Neuronal stem cell (in vitro differentiated cells): ENCODE measurements around the gene PLA2G2E.

Experiments used
- DNase-seq: peaks from one replicate; pipeline ENCODE4 v3.0.0-alpha.2; 2013; ENCODE audit warnings: low spot score
- H2AFZ ChIP-seq: one replicate; pipeline ENCODE4 v1.6.1; 2013; ENCODE audit warnings: mild to moderate bottlenecking, low read length, inconsistent platforms
- H2AK5ac ChIP-seq: 2 replicates; pipeline ENCODE4 v1.6.1; 2013; ENCODE audit warnings: low read depth, mild to moderate bottlenecking, inconsistent platforms, low read length, moderate library complexity, mixed read lengths
- H2BK120ac ChIP-seq: 2 replicates; pipeline ENCODE4 v1.6.1; 2013; ENCODE audit warnings: low read depth, mild to moderate bottlenecking, inconsistent platforms, low read length, moderate library complexity, mixed read lengths
- H2BK12ac ChIP-seq: one replicate; pipeline ENCODE4 v1.6.1; 2013; ENCODE audit warnings: low read length, inconsistent platforms
- H2BK15ac ChIP-seq: 2 replicates; pipeline ENCODE4 v1.6.1; 2013; ENCODE audit warnings: mild to moderate bottlenecking, low read length, inconsistent platforms, mixed read lengths
- H2BK5ac ChIP-seq: one replicate; pipeline ENCODE4 v1.6.1; 2013; ENCODE audit warnings: inconsistent platforms, mild to moderate bottlenecking, low read length, moderate library complexity
- H3K14ac ChIP-seq: one replicate; pipeline ENCODE4 v1.6.1; 2013; ENCODE audit warnings: low read length, inconsistent platforms
- H3K18ac ChIP-seq: 2 replicates; pipeline ENCODE4 v1.6.1; 2013; ENCODE audit warnings: low read length, inconsistent platforms
- H3K23ac ChIP-seq: 2 replicates; pipeline ENCODE4 v1.6.1; 2013; ENCODE audit warnings: low read depth, mild to moderate bottlenecking, mixed read lengths, low read length, inconsistent platforms; ENCODE audit not compliant: poor library complexity
- H3K27ac ChIP-seq: replicated peaks from 3 replicates; pipeline ENCODE4 v1.5.1; 2013; ENCODE audit warnings: low read length, inconsistent platforms
- H3K27me3 ChIP-seq, 3 experiments: 2 replicates each; pipeline ENCODE4 v1.6.1; 2013; ENCODE audit warnings: low read length in 3 of 3, mild to moderate bottlenecking in 2 of 3, inconsistent platforms in 1 of 3, low read depth in 1 of 3, mixed read lengths in 1 of 3, moderate library complexity in 1 of 3; ENCODE audit not compliant: control insufficient read depth in 3 of 3, insufficient read depth in 3 of 3
- H3K36me3 ChIP-seq, 2 donors: replicated peaks in 1 of 2; 2 replicates each; pipeline ENCODE4 v1.6.1; 2013; ENCODE audit warnings: low read length in 2 of 2; ENCODE audit not compliant: control insufficient read depth in 2 of 2, insufficient read depth in 2 of 2
- H3K4ac ChIP-seq: 2 replicates; pipeline ENCODE4 v1.6.1; 2013; ENCODE audit warnings: inconsistent platforms, mild to moderate bottlenecking, low read length, moderate library complexity
- H3K4me1 ChIP-seq, 2 donors: 1 replicate in 1 of 2; 2 replicates in 1 of 2; pipeline ENCODE4 v1.6.1; 2013; ENCODE audit warnings: low read length in 2 of 2, low read depth in 1 of 2; ENCODE audit not compliant: control insufficient read depth in 2 of 2, insufficient read depth in 1 of 2
- H3K4me2 ChIP-seq: one replicate; pipeline ENCODE4 v1.6.1; 2013; ENCODE audit warnings: mild to moderate bottlenecking, low read length, inconsistent platforms; ENCODE audit not compliant: insufficient read depth, poor library complexity, severe bottlenecking
- H3K4me3 ChIP-seq, 2 donors: 2 replicates each; pipeline ENCODE4 v1.5.1; 2013; ENCODE audit warnings: low read length in 2 of 2, mild to moderate bottlenecking in 2 of 2, inconsistent platforms in 1 of 2, moderate library complexity in 1 of 2
- H3K79me1 ChIP-seq: one replicate; pipeline ENCODE4 v1.6.1; 2013; ENCODE audit warnings: low read depth, mild to moderate bottlenecking, inconsistent platforms, low read length, moderate library complexity
- H3K9ac ChIP-seq: one replicate; pipeline ENCODE4 v1.6.1; 2013; ENCODE audit warnings: mild to moderate bottlenecking, low read depth, low read length, inconsistent platforms; ENCODE audit not compliant: poor library complexity
- H3K9me3 ChIP-seq, 2 donors: replicated peaks in 1 of 2; 2 replicates each; pipeline versions ENCODE3 to v1.6.1; 2013; ENCODE audit warnings: low read length in 2 of 2, mild to moderate bottlenecking in 2 of 2, inconsistent platforms in 1 of 2, low read depth in 1 of 2, mixed read lengths in 1 of 2, moderate library complexity in 1 of 2; ENCODE audit not compliant: control insufficient read depth in 2 of 2, insufficient read depth in 1 of 2
- H4K8ac ChIP-seq: one replicate; pipeline ENCODE4 v1.6.1; 2013; ENCODE audit warnings: low read depth, mild to moderate bottlenecking, inconsistent platforms, low read length, moderate library complexity
- H4K91ac ChIP-seq: one replicate; pipeline ENCODE4 v1.6.1; 2013; ENCODE audit warnings: low read length, low read depth, mild to moderate bottlenecking, inconsistent platforms; ENCODE audit not compliant: poor library complexity
- WGBS, 2 donors: extraction: QIAGEN DNeasy Blood & Tissue Kit; methylation state at CpG; one replicate each; pipeline ENCODE4 v1.1.7; 2013; ENCODE audit warnings: missing lambda C conversion rate in 2 of 2, mixed read lengths in 1 of 2; ENCODE audit not compliant: insufficient read length in 2 of 2, insufficient replicate concordance in 1 of 2; ENCODE audit errors: extremely low coverage in 2 of 2; 5-methylcytosine and 5-hydroxymethylcytosine counted together

Gene PLA2G2E

GRCh38 chr1:19955534-19956170, 32.2 kb upstream of the PLA2G2E start:
- no peak overlapping the region for H2BK5ac ChIP-seq
- H3K27ac ChIP-seq = no peak overlapping the region
- H3K27me3 ChIP-seq = peaks cover 0 to 4% (median 0%) of the 10 kb centered on the region in 3 experiments
- no peaks in the 10 kb centered on the region for H3K9me3 ChIP-seq
- DNase-seq = no peak
- no peaks in the 10 kb centered on the region for H3K79me1 ChIP-seq
- no peaks in the 10 kb centered on the region for H3K36me3 ChIP-seq
- peak overlapping the region; percentile 8 for H3K23ac ChIP-seq
- H4K91ac ChIP-seq = no peak overlapping the region
- no peak overlapping the region for H3K4me3 ChIP-seq
- no peak overlapping the region for H4K8ac ChIP-seq
- no peak overlapping the region for H2AFZ ChIP-seq
- H2AK5ac ChIP-seq = no peak overlapping the region
- H3K4me1 ChIP-seq = peaks cover 0 to 2% of the 10 kb centered on the region in 2 donors
- H2BK12ac ChIP-seq = no peak overlapping the region
- no CpG with 5 or more reads among the region's 11 CpGs for WGBS, 2 donors
- no peak overlapping the region for H3K4ac ChIP-seq
- no peak overlapping the region for H2BK120ac ChIP-seq
- no peak overlapping the region for H3K9ac ChIP-seq
- no peak overlapping the region for H3K18ac ChIP-seq
- H2BK15ac ChIP-seq = no peak overlapping the region
- H3K14ac ChIP-seq = no peak overlapping the region
- no peak overlapping the region for H3K4me2 ChIP-seq

GRCh38 chr1:19954059-19954458, 30.6 kb upstream of the PLA2G2E start:
- H3K4me3 ChIP-seq = no peak overlapping the region
- no peak overlapping the region for H3K27ac ChIP-seq
- no peak overlapping the region for H2BK120ac ChIP-seq
- no peak overlapping the region for H3K4ac ChIP-seq
- no peak overlapping the region for H2BK15ac ChIP-seq
- no peak overlapping the region for H2AFZ ChIP-seq
- no peak overlapping the region for H4K91ac ChIP-seq
- no peak overlapping the region for H2AK5ac ChIP-seq
- H3K4me1 ChIP-seq = peaks cover 0 to 2% of the 10 kb centered on the region in 2 donors
- H3K79me1 ChIP-seq = no peaks in the 10 kb centered on the region
- H4K8ac ChIP-seq = no peak overlapping the region
- H3K14ac ChIP-seq = no peak overlapping the region
- WGBS, 2 donors = no CpG with 5 or more reads among the region's 2 CpGs
- H3K9ac ChIP-seq = no peak overlapping the region
- H3K23ac ChIP-seq = no peak overlapping the region
- H3K18ac ChIP-seq = no peak overlapping the region
- no peak overlapping the region for H3K4me2 ChIP-seq
- no peaks in the 10 kb centered on the region for H3K27me3 ChIP-seq
- H2BK12ac ChIP-seq = no peak overlapping the region
- no peak overlapping the region for H2BK5ac ChIP-seq
- no peaks in the 10 kb centered on the region for H3K9me3 ChIP-seq
- DNase-seq = no peak
- no peaks in the 10 kb centered on the region for H3K36me3 ChIP-seq

GRCh38 chr1:19949016-19949415, 25.6 kb upstream of the PLA2G2E start:
- Histone ChIP-seq H3K4me1 (no peaks in the 10 kb centered on the region), H3K9ac (no peak overlapping the region), H3K79me1 (no peaks in the 10 kb centered on the region), H2BK12ac (no peak overlapping the region), H4K91ac (no peak overlapping the region), H3K18ac (no peak overlapping the region), H3K9me3 (no peaks in the 10 kb centered on the region), H2AK5ac (no peak overlapping the region), H3K4me3 (no peak overlapping the region), H2BK5ac (no peak overlapping the region), H3K27me3 (no peaks in the 10 kb centered on the region), H4K8ac (no peak overlapping the region), H2AFZ (no peak overlapping the region), H2BK15ac (no peak overlapping the region), H3K23ac (no peak overlapping the region), H2BK120ac (no peak overlapping the region), H3K4ac (no peak overlapping the region), H3K14ac (no peak overlapping the region), H3K36me3 (no peaks in the 10 kb centered on the region), H3K27ac (no peak overlapping the region), H3K4me2 (no peak overlapping the region)
- DNase-seq = no peak
- no CpG with 5 or more reads among the region's 2 CpGs for WGBS, 2 donors

- Histone ChIP-seq H3K23ac (no peak overlapping the region), H2AK5ac (no peak overlapping the region), H4K91ac (no peak overlapping the region), H3K4me2 (no peak overlapping the region), H3K9me3 (no peaks in the 10 kb centered on the region), H3K27ac (no peak overlapping the region), H3K27me3 (no peaks in the 10 kb centered on the region), H3K14ac (no peak overlapping the region), H2BK15ac (no peak overlapping the region), H3K79me1 (no peaks in the 10 kb centered on the region), H2BK120ac (no peak overlapping the region), H3K4me1 (no peaks in the 10 kb centered on the region), H3K4me3 (no peak overlapping the region), H4K8ac (no peak overlapping the region), H3K4ac (no peak overlapping the region), H2BK5ac (no peak overlapping the region), H3K18ac (no peak overlapping the region), H2AFZ (no peak overlapping the region), H3K9ac (no peak overlapping the region), H3K36me3 (no peaks in the 10 kb centered on the region), H2BK12ac (no peak overlapping the region)
- DNase-seq = no peak
- no CpG with 5 or more reads among the region's 3 CpGs for WGBS, 2 donors
Measured at GRCh38 chr1:19946971-19947370, 23.6 kb upstream of the PLA2G2E start.
